ENCODE measurements around the gene MTHFSD.

The MTHFSD gene

GRCh38 chr16:86515413-86515776 is 39.6 kb downstream of the MTHFSD start:
- no peak for TF ChIP-seq CTCF (IDR thresholded peaks at IDR 0.05; ENCODE audit: extremely low read depth, insufficient read depth, missing control alignments)
- no peak for DNase-seq (ENCODE audit: low spot score)
- in situ Hi-C loops (cut with MboI; ENCODE audit: low pct_unique_long_range_greater_than_20kb, low sequenced_read_pairs, unreplicated experiment) = loop anchor here (10.0 to 25.0 kb wide), 3 partner anchors 49 to 703 kb away; partner anchors contain the start of gene FOXC2

- TF ChIP-seq CTCF (IDR thresholded peaks at IDR 0.05; ENCODE audit: extremely low read depth, insufficient read depth, missing control alignments) = no peak
- in situ Hi-C loops (cut with MboI; ENCODE audit: low pct_unique_long_range_greater_than_20kb, low sequenced_read_pairs, unreplicated experiment) = loop anchor here (10.0 to 25.0 kb wide), 3 partner anchors 50 to 702 kb away; partner anchors contain the start of gene FOXC2
- no peak for DNase-seq (ENCODE audit: low spot score)
These were observed 40.3 kb downstream of the MTHFSD start for GRCh38 chr16:86514481-86515376.

GRCh38 chr16:86513471-86514277 is 41.4 kb downstream of the MTHFSD start:
- TF ChIP-seq CTCF (IDR thresholded peaks at IDR 0.05; ENCODE audit: extremely low read depth, insufficient read depth, missing control alignments) = no peak
- in situ Hi-C loops (cut with MboI; ENCODE audit: low pct_unique_long_range_greater_than_20kb, low sequenced_read_pairs, unreplicated experiment) = loop anchor here (10.0 to 25.0 kb wide), 3 partner anchors 51 to 701 kb away; partner anchors contain the start of gene FOXC2

GRCh38 chr16:86512860-86513470 is 42.1 kb downstream of the MTHFSD start:
- in situ Hi-C loops (cut with MboI; ENCODE audit: low pct_unique_long_range_greater_than_20kb, low sequenced_read_pairs, unreplicated experiment) = loop anchor here (10.0 to 25.0 kb wide), 3 partner anchors 52 to 701 kb away; partner anchors contain the start of gene FOXC2
- TF ChIP-seq CTCF (IDR thresholded peaks at IDR 0.05; ENCODE audit: extremely low read depth, insufficient read depth, missing control alignments) = no peak
- no peak for DNase-seq (ENCODE audit: low spot score)

More at GRCh38 chr16:86513471-86514277, 41.4 kb downstream of the MTHFSD start:
- DNase-seq (ENCODE audit: low spot score) = no peak

GRCh38 chr16:86512301-86512859 is 42.7 kb downstream of the MTHFSD start:
- DNase-seq (ENCODE audit: low spot score) = no peak
- no peak for TF ChIP-seq CTCF (IDR thresholded peaks at IDR 0.05; ENCODE audit: extremely low read depth, insufficient read depth, missing control alignments)
- in situ Hi-C loops (cut with MboI; ENCODE audit: low pct_unique_long_range_greater_than_20kb, low sequenced_read_pairs, unreplicated experiment) = loop anchor here (10.0 to 25.0 kb wide), 3 partner anchors 52 to 700 kb away; partner anchors contain the start of gene FOXC2

All from GM13977 (cell line).